Natural killer cell (primary cell): ENCODE data around the gene PCBP2. TPM values are rescaled to one million over a fixed set of nuclear protein-coding genes. Genes with fewer than 3 reads are reported as not detected.

Experiments
- ATAC-seq, 3 donors: fragments of 150-1000 bp in 2 of 3; fragments of 200-7000 bp in 1 of 3; cut with Tn5 transposase; 1 replicate in 1 of 3; 2 replicates in 2 of 3; pipeline ENCODE4 v1.10.0; 2021; ENCODE audit warnings: mild to moderate bottlenecking in 2 of 3, moderate library complexity in 2 of 3
- DNase-seq, 2 donors: peaks; one replicate each; pipeline versions ENCODE4 v3.0.0 to v3.0.0-alpha.2; 2013 to 2021; ENCODE audit warnings: mixed read lengths in 1 of 2
- H3K27ac ChIP-seq: one replicate; pipeline ENCODE4 v1.5.1; 2013; ENCODE audit warnings: mild to moderate bottlenecking, low read length
- H3K27me3 ChIP-seq: one replicate; pipeline ENCODE4 v1.6.1; 2013; ENCODE audit warnings: low read length; ENCODE audit not compliant: control insufficient read depth, insufficient read depth
- H3K36me3 ChIP-seq: one replicate; pipeline ENCODE4 v1.6.1; 2013; ENCODE audit warnings: low read length; ENCODE audit not compliant: control insufficient read depth, insufficient read depth
- H3K4me1 ChIP-seq: one replicate; pipeline ENCODE4 v1.6.1; 2013; ENCODE audit warnings: low read length; ENCODE audit not compliant: control insufficient read depth, insufficient read depth
- H3K4me3 ChIP-seq: one replicate; pipeline ENCODE4 v1.5.1; 2013; ENCODE audit warnings: low read length
- H3K9me3 ChIP-seq: one replicate; pipeline ENCODE4 v1.6.1; 2013; ENCODE audit warnings: low read length; ENCODE audit not compliant: control insufficient read depth, insufficient read depth
- H3K27ac Mint-ChIP-seq, 2 donors: one replicate each; pipeline ENCODE4 v1.8.0; 2022; ENCODE audit warnings: mild to moderate bottlenecking in 2 of 2, mixed read lengths in 2 of 2, moderate library complexity in 1 of 2
- H3K27me3 Mint-ChIP-seq, 2 donors: one replicate each; pipeline ENCODE4 v1.8.0; 2022; ENCODE audit warnings: low read depth in 2 of 2, mixed read lengths in 2 of 2
- H3K36me3 Mint-ChIP-seq: one replicate; pipeline ENCODE4 v1.8.0; 2022; ENCODE audit warnings: mixed read lengths
- H3K4me1 Mint-ChIP-seq, 2 donors: one replicate each; pipeline ENCODE4 v1.8.0; 2022; ENCODE audit warnings: mixed read lengths in 2 of 2
- H3K4me3 Mint-ChIP-seq: one replicate; pipeline ENCODE4 v1.8.0; 2022; ENCODE audit warnings: mild to moderate bottlenecking, moderate library complexity, mixed read lengths
- H3K9me3 Mint-ChIP-seq, 2 donors: one replicate each; pipeline ENCODE4 v1.8.0; 2022; ENCODE audit warnings: mixed read lengths in 2 of 2
- WGBS: methylation state at CpG from one replicate; pipeline ENCODE4 v1.1.7; 2013; ENCODE audit warnings: missing lambda C conversion rate; ENCODE audit not compliant: insufficient coverage; 5-methylcytosine and 5-hydroxymethylcytosine counted together
- intact Hi-C: fragments of 100-400 bp; cut with micrococcal nuclease; formaldehyde crosslinking; loops from one replicate; pipeline ENCODE4 v1.14.2; 2022
- total RNA-seq, 4 donors: library from RNA; stranded (reverse); fragments of 120-200 nt in 1 of 4; gene quantifications; one replicate each; pipeline versions ENCODE4 v1.2.3 to v1.2.4, GENCODE V29; 2013 to 2022
- TF ChIP-seq, protein P1 (sequence below): fragments of 200-600 bp; IDR thresholded peaks from one replicate; pipeline ENCODE4 v1.8.0; 2022; ENCODE audit warnings: antibody characterized with exemption

Gene PCBP2
- total RNA-seq, 3 donors from 2014 or later (not counting 1 experiment from before 2014, with no cell fraction given), result 910 to 1,083 (median 943) TPM

DNA sequence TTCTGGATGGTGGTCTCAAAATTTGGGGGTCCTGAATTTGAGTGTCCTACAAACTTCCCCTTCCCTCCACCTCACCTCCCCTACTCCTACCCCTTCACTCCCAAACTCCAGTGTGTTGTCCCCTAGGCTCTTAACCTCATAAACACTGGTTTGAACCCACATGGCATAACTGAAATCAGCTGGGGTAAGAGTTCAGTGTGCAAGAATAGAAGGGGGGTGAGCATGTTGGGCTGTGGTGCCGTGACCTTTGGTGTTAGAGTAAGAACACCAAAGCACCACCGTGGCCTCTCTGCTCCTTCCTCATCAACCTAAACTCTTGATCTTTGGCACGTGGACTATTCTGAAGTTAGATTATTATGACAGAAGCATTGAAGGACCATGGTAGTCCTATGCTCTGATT lies 11.0 kb downstream of the PCBP2 start:
- Histone ChIP-seq H3K36me3 (peaks cover 99% of the 10 kb centered on the region), H3K4me3 (no peak overlapping the region), H3K27ac (no peak overlapping the region), H3K4me1 (no peaks in the 10 kb centered on the region), H3K27me3 (no peaks in the 10 kb centered on the region), H3K9me3 (no peaks in the 10 kb centered on the region)
- no peak for DNase-seq
- Mint-ChIP-seq H3K4me3 (no peak overlapping the region), H3K36me3 (peaks cover 38% of the 10 kb centered on the region), H3K27ac (peak overlapping the region; percentile 22 to 41), H3K9me3 (no peaks in the 10 kb centered on the region), H3K27me3 (no peaks in the 10 kb centered on the region), H3K4me1 (peaks cover 34 to 37% of the 10 kb centered on the region in 2 donors)
- intact Hi-C loops, result no loop called here
- TF ChIP-seq, protein P1, sequence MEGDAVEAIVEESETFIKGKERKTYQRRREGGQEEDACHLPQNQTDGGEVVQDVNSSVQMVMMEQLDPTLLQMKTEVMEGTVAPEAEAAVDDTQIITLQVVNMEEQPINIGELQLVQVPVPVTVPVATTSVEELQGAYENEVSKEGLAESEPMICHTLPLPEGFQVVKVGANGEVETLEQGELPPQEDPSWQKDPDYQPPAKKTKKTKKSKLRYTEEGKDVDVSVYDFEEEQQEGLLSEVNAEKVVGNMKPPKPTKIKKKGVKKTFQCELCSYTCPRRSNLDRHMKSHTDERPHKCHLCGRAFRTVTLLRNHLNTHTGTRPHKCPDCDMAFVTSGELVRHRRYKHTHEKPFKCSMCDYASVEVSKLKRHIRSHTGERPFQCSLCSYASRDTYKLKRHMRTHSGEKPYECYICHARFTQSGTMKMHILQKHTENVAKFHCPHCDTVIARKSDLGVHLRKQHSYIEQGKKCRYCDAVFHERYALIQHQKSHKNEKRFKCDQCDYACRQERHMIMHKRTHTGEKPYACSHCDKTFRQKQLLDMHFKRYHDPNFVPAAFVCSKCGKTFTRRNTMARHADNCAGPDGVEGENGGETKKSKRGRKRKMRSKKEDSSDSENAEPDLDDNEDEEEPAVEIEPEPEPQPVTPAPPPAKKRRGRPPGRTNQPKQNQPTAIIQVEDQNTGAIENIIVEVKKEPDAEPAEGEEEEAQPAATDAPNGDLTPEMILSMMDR, result no peak
- ATAC-seq, result no peak
- 92% methylated on average over 2 of the region's 3 CpGs for WGBS

DNA sequence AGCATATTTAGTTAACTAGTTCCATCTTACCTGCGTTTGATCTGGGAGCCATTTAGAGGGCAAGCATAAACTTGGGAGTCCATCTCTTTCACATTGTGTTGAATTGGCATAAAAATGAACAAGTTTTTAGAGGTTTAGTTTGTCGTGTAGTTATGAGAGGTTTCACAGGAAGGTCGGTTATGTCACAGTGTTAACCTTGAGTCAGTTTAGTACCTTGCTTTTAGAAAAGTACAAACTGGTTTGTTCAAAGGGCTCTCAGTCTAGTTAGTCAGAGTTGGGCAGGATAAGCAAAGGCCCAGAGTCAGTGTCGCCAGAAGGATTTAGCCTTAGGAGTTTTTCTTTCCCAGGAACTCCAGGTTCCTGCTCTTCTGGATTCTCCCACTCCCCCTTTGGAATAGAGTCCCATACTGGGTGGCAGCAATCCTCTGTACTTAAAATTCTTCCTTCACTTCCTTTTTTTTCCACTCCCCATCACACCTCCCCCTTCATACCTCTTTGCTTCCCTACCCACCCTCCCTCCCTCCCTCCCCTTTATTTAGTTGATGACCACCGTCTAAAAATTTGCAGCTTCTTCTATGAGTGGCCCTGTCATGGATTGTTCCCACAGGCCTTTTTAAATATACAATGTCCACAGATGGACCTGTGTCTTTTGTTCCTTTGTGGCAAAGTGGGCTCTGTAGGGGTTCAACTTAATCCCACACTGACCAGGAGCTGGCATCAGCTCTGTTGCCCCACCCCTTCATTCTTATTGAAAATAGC lies 12.1 kb downstream of the PCBP2 start:
- Mint-ChIP-seq H3K27me3 (no peaks in the 10 kb centered on the region), H3K27ac (peak overlapping the region; percentile 20 to 31)
- WGBS, result 87% methylated on average over 5 of the region's 5 CpGs

DNA sequence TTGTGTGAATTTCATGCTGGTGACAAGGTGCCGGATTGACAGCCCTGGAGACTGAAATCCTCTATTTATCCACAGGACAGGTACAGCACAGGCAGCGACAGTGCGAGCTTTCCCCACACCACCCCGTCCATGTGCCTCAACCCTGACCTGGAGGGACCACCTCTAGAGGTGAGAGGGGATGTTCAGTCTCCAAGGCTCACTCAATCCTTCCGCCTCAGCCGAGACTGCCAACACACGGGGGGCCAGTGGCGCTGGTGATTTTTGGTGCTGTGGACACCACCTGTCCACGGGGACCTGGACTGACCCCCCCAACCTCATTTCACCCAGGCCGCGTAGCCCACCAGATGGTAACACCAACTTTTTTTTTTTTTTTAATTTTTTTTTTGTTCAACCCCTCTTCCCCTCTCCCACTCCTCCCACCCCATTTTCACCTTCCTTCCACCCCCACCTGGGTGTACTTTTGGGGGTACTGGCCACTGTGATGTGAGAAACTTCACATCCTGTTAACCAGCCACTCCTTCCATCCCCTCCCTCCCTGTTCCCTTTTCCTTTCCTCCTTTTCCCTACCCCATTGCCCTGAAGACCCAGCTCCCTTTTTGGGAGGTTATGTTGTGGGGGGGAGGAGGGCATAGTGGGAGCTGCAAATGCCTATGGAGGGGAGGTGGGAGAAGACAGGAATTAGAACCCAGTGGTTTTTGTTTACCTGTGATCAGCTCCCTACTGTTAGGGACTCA lies 12.9 kb downstream of the PCBP2 start:
- no peak overlapping the region for H3K4me3 Mint-ChIP-seq
- no peaks in the 10 kb centered on the region for H3K4me1 ChIP-seq
- peak in 1 of 3 donors; percentile 13 for ATAC-seq
- no peaks in the 10 kb centered on the region for H3K27me3 ChIP-seq
- WGBS, result 97% methylated on average over 10 of the region's 11 CpGs
- no peak for DNase-seq
- H3K36me3 ChIP-seq, result peaks cover 97% of the 10 kb centered on the region
- H3K36me3 Mint-ChIP-seq, result peaks cover 48% of the 10 kb centered on the region
- H3K27me3 Mint-ChIP-seq, result no peaks in the 10 kb centered on the region
- intact Hi-C loops, result no loop called here
- no peaks in the 10 kb centered on the region for H3K9me3 Mint-ChIP-seq
- peak overlapping the region; percentile 31 to 64 for H3K27ac Mint-ChIP-seq
- no peaks in the 10 kb centered on the region for H3K9me3 ChIP-seq
- peaks cover 37 to 41% of the 10 kb centered on the region in 2 donors for H3K4me1 Mint-ChIP-seq
- TF ChIP-seq, protein P1, result no peak
- no peak overlapping the region for H3K27ac ChIP-seq
- H3K4me3 ChIP-seq, result no peak overlapping the region

More for the DNA sequence above, 12.1 kb downstream of the PCBP2 start:
- H3K27me3 ChIP-seq, result no peaks in the 10 kb centered on the region
- H3K36me3 Mint-ChIP-seq, result peaks cover 48% of the 10 kb centered on the region
- ATAC-seq (no peak), DNase-seq (no peak)
- H3K4me1 Mint-ChIP-seq, result peaks cover 37 to 41% of the 10 kb centered on the region in 2 donors
- no peak overlapping the region for H3K4me3 ChIP-seq
- no peaks in the 10 kb centered on the region for H3K9me3 Mint-ChIP-seq
- H3K9me3 ChIP-seq, result no peaks in the 10 kb centered on the region
- H3K4me3 Mint-ChIP-seq, result no peak overlapping the region
- H3K36me3 ChIP-seq, result peaks cover 97% of the 10 kb centered on the region
- no peaks in the 10 kb centered on the region for H3K4me1 ChIP-seq
- intact Hi-C loops, result no loop called here
- TF ChIP-seq, protein P1, result no peak
- no peak overlapping the region for H3K27ac ChIP-seq
